D721Med (cell line): ENCODE data around the gene EFR3B.

ENCODE experiments used
- DNase-seq: peaks from one replicate; pipeline ENCODE4 v3.0.0; 2011; ENCODE audit warnings: low spot score; ENCODE audit not compliant: insufficient read length
- FAIRE-seq: peaks from 2 replicates; lab custom pipeline; 2011; peaks lifted over from hg19 to GRCh38; lab: Jason Lieb, UNC
- TF ChIP-seq, protein P1 (sequence below): IDR thresholded peaks from 2 replicates; pipeline ENCODE4 v1.5.1; 2012; ENCODE audit warnings: mild to moderate bottlenecking, control low read depth; ENCODE audit not compliant: insufficient read depth; ENCODE audit errors: missing control alignments

EFR3B gene

DNA sequence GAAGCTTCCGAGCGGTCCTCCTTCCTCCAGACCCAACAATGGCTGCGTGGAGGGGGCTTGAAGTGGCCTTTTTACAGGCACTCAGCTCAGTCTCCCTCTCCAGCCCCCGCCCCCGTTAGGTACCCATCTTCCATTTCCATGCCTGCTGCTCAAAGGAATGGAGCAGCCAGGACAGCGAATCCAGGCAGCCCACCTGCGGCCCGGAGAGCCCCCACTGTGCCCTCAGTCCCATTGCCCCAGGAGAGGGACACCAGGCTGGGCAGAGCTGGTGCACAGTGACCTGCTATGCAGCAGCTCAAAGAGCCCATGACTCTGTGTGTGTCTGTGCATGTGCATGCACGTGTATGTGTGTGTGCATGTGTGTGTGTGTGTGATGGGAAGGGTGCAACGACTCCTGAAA is 137.1 kb downstream of the EFR3B start:
- FAIRE-seq: no peak
- no peak for DNase-seq

DNA sequence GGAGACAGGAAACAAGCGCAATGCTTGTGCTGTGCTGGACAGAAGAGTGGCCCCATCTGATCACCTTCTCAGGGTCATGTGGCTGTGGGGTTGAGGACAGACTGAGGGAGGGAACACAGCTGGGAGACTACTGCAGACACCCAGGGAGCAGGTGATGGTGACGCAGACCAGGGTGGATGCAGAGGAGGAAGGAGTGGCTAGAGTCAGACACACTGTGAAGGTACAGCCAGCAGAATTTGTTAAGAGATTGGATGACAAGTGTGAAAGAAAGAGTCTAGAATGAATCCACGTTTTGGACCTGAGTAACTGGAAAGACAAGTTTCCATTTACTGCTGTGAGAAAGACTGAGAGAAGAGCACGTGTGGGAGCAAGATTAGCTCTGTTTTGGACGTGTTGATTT is 142.4 kb downstream of the EFR3B start:
- FAIRE-seq (no peak), DNase-seq (no peak)
- TF ChIP-seq, protein P1, sequence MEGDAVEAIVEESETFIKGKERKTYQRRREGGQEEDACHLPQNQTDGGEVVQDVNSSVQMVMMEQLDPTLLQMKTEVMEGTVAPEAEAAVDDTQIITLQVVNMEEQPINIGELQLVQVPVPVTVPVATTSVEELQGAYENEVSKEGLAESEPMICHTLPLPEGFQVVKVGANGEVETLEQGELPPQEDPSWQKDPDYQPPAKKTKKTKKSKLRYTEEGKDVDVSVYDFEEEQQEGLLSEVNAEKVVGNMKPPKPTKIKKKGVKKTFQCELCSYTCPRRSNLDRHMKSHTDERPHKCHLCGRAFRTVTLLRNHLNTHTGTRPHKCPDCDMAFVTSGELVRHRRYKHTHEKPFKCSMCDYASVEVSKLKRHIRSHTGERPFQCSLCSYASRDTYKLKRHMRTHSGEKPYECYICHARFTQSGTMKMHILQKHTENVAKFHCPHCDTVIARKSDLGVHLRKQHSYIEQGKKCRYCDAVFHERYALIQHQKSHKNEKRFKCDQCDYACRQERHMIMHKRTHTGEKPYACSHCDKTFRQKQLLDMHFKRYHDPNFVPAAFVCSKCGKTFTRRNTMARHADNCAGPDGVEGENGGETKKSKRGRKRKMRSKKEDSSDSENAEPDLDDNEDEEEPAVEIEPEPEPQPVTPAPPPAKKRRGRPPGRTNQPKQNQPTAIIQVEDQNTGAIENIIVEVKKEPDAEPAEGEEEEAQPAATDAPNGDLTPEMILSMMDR: no peak

More for the DNA sequence above, 137.1 kb downstream of the EFR3B start:
- TF ChIP-seq, protein P1: no peak

DNA sequence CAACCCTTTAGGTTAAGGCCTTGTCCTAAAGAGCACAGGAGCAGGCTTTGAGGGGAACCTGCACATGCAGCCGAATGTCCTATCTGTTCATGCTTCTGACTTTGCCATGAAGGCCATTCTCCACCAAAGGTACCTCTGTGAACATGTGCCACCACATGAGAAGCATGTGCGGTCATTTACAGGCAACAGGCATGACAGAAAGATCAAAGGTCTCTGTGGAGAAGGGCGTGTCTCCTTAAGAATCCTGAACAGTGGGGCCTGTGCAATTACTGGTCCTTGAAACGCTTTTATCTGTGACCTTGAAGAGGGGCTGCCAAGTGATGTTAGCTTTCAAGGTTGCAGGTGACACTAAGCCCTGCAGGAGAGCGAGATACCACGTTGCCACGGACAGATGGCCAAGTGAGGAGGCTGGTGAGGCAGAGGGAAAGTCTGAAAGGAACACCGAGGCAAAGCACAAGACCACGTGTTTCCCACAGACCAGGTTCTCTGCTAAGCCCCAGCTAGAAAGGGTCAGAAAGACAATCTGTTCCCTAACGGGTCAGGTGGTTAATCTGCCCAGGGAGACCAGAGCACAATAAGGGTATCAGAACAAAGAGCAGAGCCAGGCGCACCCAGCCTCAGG is 146.0 kb downstream of the EFR3B start:
- TF ChIP-seq, protein P1: no peak
- DNase-seq: no peak
- FAIRE-seq: no peak

DNA sequence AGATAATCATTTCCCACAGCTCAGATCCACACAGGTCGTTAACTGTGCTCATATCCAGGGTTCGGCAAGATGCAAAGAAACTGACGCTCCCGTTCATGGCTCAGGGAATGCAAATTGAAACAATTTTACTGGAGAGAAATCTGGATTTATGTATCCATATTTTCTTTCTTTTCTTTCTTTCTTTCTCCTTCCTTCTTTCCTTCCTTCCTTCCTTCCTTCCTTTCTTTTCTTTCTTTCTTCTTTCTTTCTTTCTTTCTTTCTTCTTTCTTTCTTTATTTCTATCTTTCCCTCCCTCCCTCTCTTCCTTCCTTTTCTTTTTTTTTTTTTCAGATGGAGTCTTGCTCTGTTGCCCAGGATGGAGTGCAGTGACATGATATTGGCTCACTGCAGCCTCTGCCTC is 146.5 kb downstream of the EFR3B start:
- FAIRE-seq (no peak), DNase-seq (no peak)
- TF ChIP-seq, protein P1: no peak

DNA sequence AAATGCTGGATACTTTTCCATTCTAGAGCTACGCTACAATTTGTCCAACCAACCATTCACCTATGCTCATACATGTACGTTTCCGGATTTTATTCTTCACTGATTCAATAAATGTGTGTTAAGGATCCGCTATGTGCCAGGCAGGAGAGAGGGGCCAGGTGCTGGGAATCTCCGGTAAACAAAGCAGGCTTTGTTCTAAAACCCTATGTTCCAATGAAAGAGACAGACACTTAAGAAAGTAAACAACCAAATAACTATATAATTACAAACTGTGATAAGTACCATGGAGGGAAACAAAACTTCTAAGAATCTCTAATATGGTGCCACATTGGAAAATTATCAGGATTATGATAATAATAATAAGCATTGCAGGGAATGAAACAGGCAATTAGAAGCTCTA is 148.7 kb downstream of the EFR3B start:
- FAIRE-seq: no peak
- TF ChIP-seq, protein P1: no peak
- DNase-seq: no peak

DNA sequence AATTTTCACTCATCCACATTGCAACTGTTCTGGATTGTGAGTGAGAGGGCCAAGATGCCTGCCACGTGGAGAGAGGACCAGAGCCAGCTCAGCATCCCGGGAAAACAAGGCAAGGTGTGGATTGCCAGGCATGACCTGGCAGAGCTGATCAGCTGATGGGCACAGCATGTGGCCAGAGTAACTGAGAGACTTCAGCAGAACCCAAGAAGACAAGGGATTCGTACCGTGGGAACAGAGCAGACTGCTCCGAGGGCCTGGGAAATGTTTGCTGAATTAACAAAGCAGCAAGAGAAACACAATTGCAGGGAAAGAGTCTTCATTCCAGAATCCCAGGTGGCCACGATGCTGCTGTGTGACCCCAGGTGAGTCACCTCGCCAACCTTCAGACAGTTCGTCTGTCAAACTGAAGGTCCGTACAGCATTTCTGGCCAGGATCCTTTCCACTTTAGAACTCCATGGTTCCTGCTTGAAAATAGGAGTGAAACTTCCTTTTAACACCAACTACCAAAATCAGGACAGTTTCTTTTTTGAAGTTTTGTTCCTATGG is 152.8 kb downstream of the EFR3B start:
- TF ChIP-seq, protein P1: no peak
- FAIRE-seq (no peak), DNase-seq (no peak)
